SKM-1 (cell line): Measurements from ENCODE around the gene CTNNA1.
"Not testable (repeated sequence)": the region's sequence is repeated elsewhere in the genome, so short reads cannot be mapped to it uniquely, and the experiment has no call there.

Experiments
- DNase-seq: peaks from one replicate; lab custom pipeline; 2025; ENCODE audit not compliant: unreplicated experiment; lab: John Stamatoyannopoulos, UW

The CTNNA1 gene

GRCh38 chr5:138884554-138884953, 131.3 kb downstream of the CTNNA1 start:
- DNase-seq, result no peak

- DNase-seq, result no peak
Measured at GRCh38 chr5:138889994-138890393, 136.8 kb downstream of the CTNNA1 start.

- DNase-seq, result no peak
Measured at GRCh38 chr5:138890644-138891043, 137.4 kb downstream of the CTNNA1 start.

- no peak for DNase-seq
Measured at GRCh38 chr5:138895918-138896317, 142.7 kb downstream of the CTNNA1 start.

- DNase-seq, result no peak
Measured at GRCh38 chr5:138898299-138898698, 145.1 kb downstream of the CTNNA1 start.

GRCh38 chr5:138898742-138899141, 145.5 kb downstream of the CTNNA1 start:
- no peak for DNase-seq

- no peak for DNase-seq
Measured at GRCh38 chr5:138900281-138900965, 147.2 kb downstream of the CTNNA1 start.

- DNase-seq, result no peak
Measured at GRCh38 chr5:138901716-138902115, 148.5 kb downstream of the CTNNA1 start.

GRCh38 chr5:138903130-138903775, 150.0 kb downstream of the CTNNA1 start:
- no peak for DNase-seq

- DNase-seq, result no peak
Measured at GRCh38 chr5:138905541-138905940, 152.3 kb downstream of the CTNNA1 start.

- no peak for DNase-seq
Measured at GRCh38 chr5:138909734-138910133, 156.5 kb downstream of the CTNNA1 start.

- no peak for DNase-seq
Measured at GRCh38 chr5:138910546-138911185, 157.4 kb downstream of the CTNNA1 start.

- DNase-seq, result no peak
Measured at GRCh38 chr5:138911441-138911840, 158.2 kb downstream of the CTNNA1 start.

GRCh38 chr5:138912093-138912492, 158.9 kb downstream of the CTNNA1 start:
- no peak for DNase-seq

GRCh38 chr5:138913773-138914172, 160.5 kb downstream of the CTNNA1 start:
- DNase-seq, result no peak

GRCh38 chr5:138914338-138914737, 161.1 kb downstream of the CTNNA1 start:
- no peak for DNase-seq

GRCh38 chr5:138918686-138919085, 165.5 kb downstream of the CTNNA1 start:
- no peak for DNase-seq

- no peak for DNase-seq
Measured at GRCh38 chr5:138920181-138920580, 167.0 kb downstream of the CTNNA1 start.

GRCh38 chr5:138921362-138921761, 168.1 kb downstream of the CTNNA1 start:
- not testable (repeated sequence) for DNase-seq

- no peak for DNase-seq
Measured at GRCh38 chr5:138922494-138922893, 169.3 kb downstream of the CTNNA1 start.

- no peak for DNase-seq
Measured at GRCh38 chr5:138925090-138925635, 171.9 kb downstream of the CTNNA1 start.

GRCh38 chr5:138926257-138926656, 173.0 kb downstream of the CTNNA1 start:
- no peak for DNase-seq
